ENCODE results near the gene MALL. TPM values are rescaled to one million over a fixed set of nuclear protein-coding genes. Genes with fewer than 3 reads are reported as not detected.
"Not testable (repeated sequence)": the region's sequence is repeated elsewhere in the genome, so short reads cannot be mapped to it uniquely, and the experiment has no call there.

Gene MALL
- total and polyA plus RNA-seq, 9 of the 15 experiments (the other 6 are each of a cell fraction or from before 2014, with no cell fraction given), result 0.24 TPM; not detected in 8

GRCh38 chr2:110054521-110055407 lies 60.9 kb downstream of the MALL start:
- DNase-seq (ENCODE audit: extremely low read depth in 1 of 4, low spot score in 3 of 4); H3K4me3 ChIP-seq; in situ Hi-C loops (cut with MboI); H3K36me3 ChIP-seq (ENCODE audit: control insufficient read depth, insufficient read depth, low read length); H2AFZ ChIP-seq (ENCODE audit: low read depth, low read length); FAIRE-seq; H3K4me1 ChIP-seq (replicated peaks in 1 of 2; ENCODE audit: control insufficient read depth in 2 of 2, insufficient read depth in 2 of 2, low read length in 2 of 2); POLR2A ChIA-PET; intact Hi-C loops (cut with micrococcal nuclease); H3K9me3 ChIP-seq (replicated peaks; ENCODE audit: control insufficient read depth, insufficient read depth, low read depth, low read length); BruUV-seq (replicated peaks); H3K27ac ChIP-seq (ENCODE audit: extremely low read depth, low read depth, low read length); H3K79me2 ChIP-seq (ENCODE audit: control insufficient read depth, insufficient read depth, low read length); H3K4me2 ChIP-seq (ENCODE audit: insufficient read depth, low read length); H3K27me3 ChIP-seq (ENCODE audit: control insufficient read depth in 2 of 2, insufficient read depth in 2 of 2, low read length in 2 of 2); H4K20me1 ChIP-seq (replicated peaks; ENCODE audit: control insufficient read depth, insufficient read depth, low read length); H3K9me1 ChIP-seq (ENCODE audit: control insufficient read depth, insufficient read depth, low read length); CTCF ChIA-PET (ENCODE audit: low intra/inter-chr PET ratio); H3K9ac ChIP-seq (ENCODE audit: insufficient read depth in 1 of 2, low read depth in 2 of 2, low read length in 2 of 2): not testable (repeated sequence)
- 4% methylated on average over 2 of the region's 11 CpGs for WGBS (ENCODE audit: insufficient coverage, low coverage, missing lambda C conversion rate)
- peak; percentile 61; the same call in 2 of the 3 replicates for ATAC-seq

- H3K27me3 ChIP-seq (ENCODE audit: control insufficient read depth in 2 of 2, insufficient read depth in 2 of 2, low read length in 2 of 2); H3K79me2 ChIP-seq (ENCODE audit: control insufficient read depth, insufficient read depth, low read length); ATAC-seq; H3K27ac ChIP-seq (ENCODE audit: extremely low read depth, low read depth, low read length); FAIRE-seq; in situ Hi-C loops (cut with MboI); H3K36me3 ChIP-seq (ENCODE audit: control insufficient read depth, insufficient read depth, low read length); BruUV-seq (replicated peaks); CTCF ChIA-PET (ENCODE audit: low intra/inter-chr PET ratio); H2AFZ ChIP-seq (ENCODE audit: low read depth, low read length); DNase-seq (ENCODE audit: extremely low read depth in 1 of 4, low spot score in 3 of 4); H3K9ac ChIP-seq (ENCODE audit: insufficient read depth in 1 of 2, low read depth in 2 of 2, low read length in 2 of 2); H3K4me3 ChIP-seq; H3K4me1 ChIP-seq (replicated peaks in 1 of 2; ENCODE audit: control insufficient read depth in 2 of 2, insufficient read depth in 2 of 2, low read length in 2 of 2); H3K4me2 ChIP-seq (ENCODE audit: insufficient read depth, low read length); intact Hi-C loops (cut with micrococcal nuclease); POLR2A ChIA-PET; H4K20me1 ChIP-seq (replicated peaks; ENCODE audit: control insufficient read depth, insufficient read depth, low read length); H3K9me3 ChIP-seq (replicated peaks; ENCODE audit: control insufficient read depth, insufficient read depth, low read depth, low read length); H3K9me1 ChIP-seq (ENCODE audit: control insufficient read depth, insufficient read depth, low read length): not testable (repeated sequence)
- WGBS (ENCODE audit: insufficient coverage, low coverage, missing lambda C conversion rate), result no CpG with 5 or more reads among the region's 5 CpGs
Measured at GRCh38 chr2:110053688-110054087, 61.9 kb downstream of the MALL start.

GRCh38 chr2:110052166-110052565 lies 63.5 kb downstream of the MALL start:
- H3K9ac ChIP-seq (ENCODE audit: insufficient read depth in 1 of 2, low read depth in 2 of 2, low read length in 2 of 2); H3K4me2 ChIP-seq (ENCODE audit: insufficient read depth, low read length); BruUV-seq (replicated peaks); POLR2A ChIA-PET; CTCF ChIA-PET (ENCODE audit: low intra/inter-chr PET ratio); H3K27me3 ChIP-seq (ENCODE audit: control insufficient read depth in 2 of 2, insufficient read depth in 2 of 2, low read length in 2 of 2); H3K27ac ChIP-seq (ENCODE audit: extremely low read depth, low read depth, low read length); H3K9me1 ChIP-seq (ENCODE audit: control insufficient read depth, insufficient read depth, low read length); in situ Hi-C loops (cut with MboI); ATAC-seq; H3K4me3 ChIP-seq; H3K4me1 ChIP-seq (replicated peaks in 1 of 2; ENCODE audit: control insufficient read depth in 2 of 2, insufficient read depth in 2 of 2, low read length in 2 of 2); H2AFZ ChIP-seq (ENCODE audit: low read depth, low read length); intact Hi-C loops (cut with micrococcal nuclease); H3K36me3 ChIP-seq (ENCODE audit: control insufficient read depth, insufficient read depth, low read length); DNase-seq (ENCODE audit: extremely low read depth in 1 of 4, low spot score in 3 of 4); H3K9me3 ChIP-seq (replicated peaks; ENCODE audit: control insufficient read depth, insufficient read depth, low read depth, low read length); H4K20me1 ChIP-seq (replicated peaks; ENCODE audit: control insufficient read depth, insufficient read depth, low read length); H3K79me2 ChIP-seq (ENCODE audit: control insufficient read depth, insufficient read depth, low read length): not testable (repeated sequence)
- no CpG with 5 or more reads among the region's 4 CpGs for WGBS (ENCODE audit: insufficient coverage, low coverage, missing lambda C conversion rate)
- FAIRE-seq, result peak; percentile 15

GRCh38 chr2:110050222-110050621 lies 65.4 kb downstream of the MALL start:
- H3K4me1 ChIP-seq (replicated peaks in 1 of 2; ENCODE audit: control insufficient read depth in 2 of 2, insufficient read depth in 2 of 2, low read length in 2 of 2); H3K9me3 ChIP-seq (replicated peaks; ENCODE audit: control insufficient read depth, insufficient read depth, low read depth, low read length); in situ Hi-C loops (cut with MboI); H2AFZ ChIP-seq (ENCODE audit: low read depth, low read length); H4K20me1 ChIP-seq (replicated peaks; ENCODE audit: control insufficient read depth, insufficient read depth, low read length); FAIRE-seq; intact Hi-C loops (cut with micrococcal nuclease); DNase-seq (ENCODE audit: extremely low read depth in 1 of 4, low spot score in 3 of 4); H3K36me3 ChIP-seq (ENCODE audit: control insufficient read depth, insufficient read depth, low read length); BruUV-seq (replicated peaks); H3K9ac ChIP-seq (ENCODE audit: insufficient read depth in 1 of 2, low read depth in 2 of 2, low read length in 2 of 2); H3K4me2 ChIP-seq (ENCODE audit: insufficient read depth, low read length); H3K4me3 ChIP-seq; H3K27me3 ChIP-seq (ENCODE audit: control insufficient read depth in 2 of 2, insufficient read depth in 2 of 2, low read length in 2 of 2); H3K27ac ChIP-seq (ENCODE audit: extremely low read depth, low read depth, low read length); ATAC-seq; POLR2A ChIA-PET; CTCF ChIA-PET (ENCODE audit: low intra/inter-chr PET ratio); H3K9me1 ChIP-seq (ENCODE audit: control insufficient read depth, insufficient read depth, low read length); H3K79me2 ChIP-seq (ENCODE audit: control insufficient read depth, insufficient read depth, low read length): not testable (repeated sequence)
- no CpG with 5 or more reads among the region's 5 CpGs for WGBS (ENCODE audit: insufficient coverage, low coverage, missing lambda C conversion rate)
